Naive B cell (primary cell): ENCODE measurements around the gene KIRREL1. TPM values are rescaled to one million over a fixed set of nuclear protein-coding genes. Genes with fewer than 3 reads are reported as not detected.

Experiments
- ATAC-seq, 2 donors: fragments of 150-1000 bp; cut with Tn5 transposase; 2 replicates each; pipeline ENCODE4 v1.10.0; 2021; ENCODE audit warnings: low read depth in 2 of 2, mild to moderate bottlenecking in 2 of 2, moderate library complexity in 2 of 2
- DNase-seq: peaks from one replicate; pipeline ENCODE4 v3.0.0; 2022
- H3K27ac Mint-ChIP-seq, 6 donors: one replicate each; pipeline ENCODE4 v1.8.0; 2020 to 2022; ENCODE audit warnings: mild to moderate bottlenecking in 6 of 6, mixed read lengths in 6 of 6, moderate library complexity in 5 of 6, inconsistent platforms in 2 of 6
- H3K27me3 Mint-ChIP-seq, 3 donors: one replicate each; pipeline ENCODE4 v1.8.0; 2021 to 2022; ENCODE audit warnings: mixed read lengths in 3 of 3, mild to moderate bottlenecking in 1 of 3
- H3K36me3 Mint-ChIP-seq, 2 donors: one replicate each; pipeline ENCODE4 v1.8.0; 2020 to 2022; ENCODE audit warnings: mixed read lengths in 2 of 2, inconsistent platforms in 1 of 2, mild to moderate bottlenecking in 1 of 2
- H3K4me1 Mint-ChIP-seq, 3 donors: one replicate each; pipeline ENCODE4 v1.8.0; 2020 to 2022; ENCODE audit warnings: mixed read lengths in 3 of 3, inconsistent platforms in 1 of 3, mild to moderate bottlenecking in 1 of 3, moderate library complexity in 1 of 3
- H3K4me3 Mint-ChIP-seq, 8 donors: one replicate each; pipeline ENCODE4 v1.8.0; 2020 to 2022; ENCODE audit warnings: mild to moderate bottlenecking in 8 of 8, mixed read lengths in 8 of 8, moderate library complexity in 8 of 8, inconsistent platforms in 2 of 8
- H3K9me3 Mint-ChIP-seq, 7 donors: one replicate each; pipeline ENCODE4 v1.8.0; 2020 to 2022; ENCODE audit warnings: mixed read lengths in 7 of 7, mild to moderate bottlenecking in 5 of 7, inconsistent platforms in 2 of 7, moderate library complexity in 1 of 7
- polyA plus RNA-seq, 6 donors: library from polyadenylated mRNA; unstranded; fragments of 300-500 nt; fragmentation: Illumina TruSeq; gene quantifications; one replicate each; pipeline ENCODE4 v1.2.3, GENCODE V29; 2021; ENCODE audit warnings: low read depth in 6 of 6

KIRREL1 gene
- polyA plus RNA-seq, 6 donors from 2014 or later, result not detected

- Mint-ChIP-seq H3K27ac (peak overlapping the region in 1 of 6 donors; percentile 14), H3K4me3 (peak overlapping the region in 6 of 8 donors; percentile 3 to 79 (median 24)), H3K4me1 (peaks cover 35 to 44% (median 38%) of the 10 kb centered on the region in 3 donors), H3K9me3 (peaks cover 0 to 15% (median 8%) of the 10 kb centered on the region in 7 donors), H3K27me3 (no peaks in the 10 kb centered on the region), H3K36me3 (peaks cover 0 to 5% of the 10 kb centered on the region in 2 donors)
- DNase-seq, result no peak
- no peak for ATAC-seq
These were observed 154.0 kb downstream of the KIRREL1 start for GRCh38 chr1:158147401-158147800.

GRCh38 chr1:158147869-158148268 lies 154.4 kb downstream of the KIRREL1 start:
- ATAC-seq (no peak), DNase-seq (no peak)
- Mint-ChIP-seq H3K36me3 (peaks cover 0 to 5% of the 10 kb centered on the region in 2 donors), H3K27ac (no peak overlapping the region), H3K9me3 (peaks cover 0 to 15% (median 8%) of the 10 kb centered on the region in 7 donors), H3K4me1 (peaks cover 36 to 44% (median 38%) of the 10 kb centered on the region in 3 donors), H3K27me3 (no peaks in the 10 kb centered on the region), H3K4me3 (peak overlapping the region in 6 of 8 donors; percentile 85 to 99 (median 98))

DNA sequence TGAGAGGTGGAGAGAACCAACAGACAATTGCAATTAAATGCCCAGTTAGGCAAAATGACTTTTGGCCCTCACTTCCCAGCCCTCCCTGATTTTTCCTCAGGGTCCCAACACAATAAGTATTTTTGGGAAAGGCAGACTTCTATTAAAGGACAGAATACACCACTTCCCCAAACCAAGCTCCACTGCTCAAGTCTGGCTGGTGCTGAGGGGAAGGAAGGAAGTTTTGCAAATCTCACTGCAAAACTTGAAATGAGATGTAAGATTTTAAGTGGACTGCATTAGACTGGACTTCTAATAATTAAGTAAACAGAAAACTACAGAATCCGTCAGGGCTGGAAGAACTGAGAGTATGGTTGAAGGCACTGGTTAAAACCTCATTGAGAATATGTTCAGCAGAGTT lies 155.0 kb downstream of the KIRREL1 start:
- ATAC-seq, result peak; percentile 51
- peak overlapping the region; percentile 77 to 99 (median 98) for H3K4me3 Mint-ChIP-seq
- H3K27ac Mint-ChIP-seq, result peak overlapping the region in 5 of 6 donors; percentile 65 to 99 (median 87)
- no peaks in the 10 kb centered on the region for H3K27me3 Mint-ChIP-seq
- peaks cover 0 to 15% (median 8%) of the 10 kb centered on the region in 7 donors for H3K9me3 Mint-ChIP-seq
- peaks cover 0 to 5% of the 10 kb centered on the region in 2 donors for H3K36me3 Mint-ChIP-seq
- H3K4me1 Mint-ChIP-seq, result peaks cover 39 to 44% (median 40%) of the 10 kb centered on the region in 3 donors
- no peak for DNase-seq

DNA sequence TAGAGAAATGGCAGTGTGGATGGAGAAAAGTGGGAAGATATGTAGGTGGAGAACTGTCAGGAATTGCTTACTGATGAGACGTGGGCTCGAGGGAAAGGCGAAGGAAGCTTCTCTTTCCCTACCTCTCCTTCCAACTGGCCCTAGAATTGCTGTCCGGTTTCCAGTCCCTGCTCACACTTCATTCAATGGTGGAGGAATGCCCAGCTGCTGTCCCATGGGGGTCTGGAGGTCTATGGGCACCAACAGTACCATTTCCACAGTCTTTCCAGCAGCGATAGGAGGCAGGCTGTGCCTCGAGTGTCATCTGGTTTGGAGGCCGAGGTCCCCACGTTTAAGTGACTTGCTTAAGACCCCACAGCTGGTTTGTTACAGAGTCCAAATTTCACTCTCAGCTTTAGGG lies 155.7 kb downstream of the KIRREL1 start:
- H3K27me3 Mint-ChIP-seq, result no peaks in the 10 kb centered on the region
- DNase-seq (no peak), ATAC-seq (no peak)
- peaks cover 46 to 50% (median 47%) of the 10 kb centered on the region in 3 donors for H3K4me1 Mint-ChIP-seq
- peaks cover 0 to 15% (median 8%) of the 10 kb centered on the region in 7 donors for H3K9me3 Mint-ChIP-seq
- H3K4me3 Mint-ChIP-seq, result peak overlapping the region; percentile 85 to 99 (median 98)
- peak overlapping the region; percentile 82 to 99 (median 94) for H3K27ac Mint-ChIP-seq
- peaks cover 0 to 5% of the 10 kb centered on the region in 2 donors for H3K36me3 Mint-ChIP-seq

Other genes with a start within 250 kb of the KIRREL1 start
- gene FCRL2, start 216.5 kb upstream of the KIRREL1 start, polyA plus RNA-seq, result 10 to 100 TPM; 26.1 to 98.4 (median 41.4) TPM
- gene FCRL1, start 173.5 kb upstream of the KIRREL1 start, polyA plus RNA-seq, result 100 to 1,000 TPM; 294 to 743 (median 458) TPM
- not detected for gene CD5L, start 151.8 kb upstream of the KIRREL1 start, polyA plus RNA-seq
- 10 to 100 TPM in 4 of 6 donors, 1 to 10 TPM in 2; 4.1 to 19.4 (median 11.6) TPM for gene CD1D, start 187.2 kb downstream of the KIRREL1 start, polyA plus RNA-seq